SK-N-SH (cell line): ENCODE data around the gene MEGF6.

Source experiments
- EP300 ChIP-seq, 2 experiments: IDR thresholded peaks; 2 replicates each; pipeline versions ENCODE4 v1.4.0 to v1.6.1; 2012; ENCODE audit warnings: borderline replicate concordance in 1 of 2, low read depth in 1 of 2, low read length in 1 of 2
- EZH2phosphoT487 ChIP-seq: fragments of 200-600 bp; sonication (generic); IDR thresholded peaks from 2 replicates; pipeline ENCODE4 v1.6.1; 2017; ENCODE audit warnings: low read depth, mixed run types, mild to moderate bottlenecking, antibody characterized with exemption, moderate library complexity, borderline replicate concordance
- NFIC ChIP-seq: IDR thresholded peaks from 2 replicates; pipeline ENCODE4 v1.4.0; 2012; ENCODE audit warnings: borderline replicate concordance
- PBX3 ChIP-seq: IDR thresholded peaks from 2 replicates; pipeline ENCODE4; 2012
- POLR2AphosphoS5 ChIP-seq: IDR thresholded peaks from 2 replicates; pipeline ENCODE4 v1.6.1; 2012; ENCODE audit warnings: low read depth, low read length
- REST ChIP-seq: IDR thresholded peaks from 2 replicates; pipeline ENCODE4 v1.6.1; 2012; ENCODE audit warnings: mild to moderate bottlenecking, low read depth, low read length, moderate library complexity
- TAF1 ChIP-seq: IDR thresholded peaks from 2 replicates; pipeline ENCODE4 v1.6.1; 2012; ENCODE audit warnings: low read depth, mild to moderate bottlenecking, low read length, moderate library complexity, borderline replicate concordance
- TF ChIP-seq, protein P1 (sequence below): fragments of 200-600 bp; sonication (generic); IDR thresholded peaks from 2 replicates; pipeline ENCODE4 v1.6.1; 2017; ENCODE audit warnings: antibody characterized with exemption, mild to moderate bottlenecking, moderate library complexity

DNA sequence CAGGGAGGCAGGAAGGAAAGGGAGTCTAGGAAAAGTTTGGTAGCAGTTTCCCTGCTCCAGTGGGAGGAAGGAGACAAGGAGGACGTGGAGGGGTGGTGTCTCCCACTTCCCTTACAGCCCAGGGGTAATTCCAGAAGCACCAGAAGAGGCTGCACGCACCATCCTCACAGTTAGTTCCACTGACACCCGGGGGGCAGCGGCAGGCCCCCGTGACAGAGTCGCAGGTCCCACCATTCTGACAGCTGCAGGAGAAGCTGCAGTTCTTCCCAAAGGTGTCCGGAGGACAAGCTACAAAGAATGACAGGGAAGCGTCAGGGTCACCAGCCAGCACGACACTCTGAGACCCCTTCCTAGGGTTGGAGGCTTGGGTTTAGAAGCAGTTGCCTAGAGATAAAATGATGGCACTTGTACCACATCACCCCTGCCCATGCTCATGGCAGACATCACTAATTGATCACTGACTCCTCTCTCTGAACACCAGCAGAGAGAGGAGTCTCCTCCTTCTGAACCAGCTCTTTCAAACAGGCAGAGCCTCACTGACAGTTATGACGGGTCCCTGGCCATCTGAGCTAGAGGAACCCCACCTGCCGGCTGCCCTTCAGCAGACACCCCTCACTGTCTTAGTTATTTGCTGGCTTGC lies 103.6 kb downstream of the MEGF6 start:
- TF ChIP-seq, protein P1, sequence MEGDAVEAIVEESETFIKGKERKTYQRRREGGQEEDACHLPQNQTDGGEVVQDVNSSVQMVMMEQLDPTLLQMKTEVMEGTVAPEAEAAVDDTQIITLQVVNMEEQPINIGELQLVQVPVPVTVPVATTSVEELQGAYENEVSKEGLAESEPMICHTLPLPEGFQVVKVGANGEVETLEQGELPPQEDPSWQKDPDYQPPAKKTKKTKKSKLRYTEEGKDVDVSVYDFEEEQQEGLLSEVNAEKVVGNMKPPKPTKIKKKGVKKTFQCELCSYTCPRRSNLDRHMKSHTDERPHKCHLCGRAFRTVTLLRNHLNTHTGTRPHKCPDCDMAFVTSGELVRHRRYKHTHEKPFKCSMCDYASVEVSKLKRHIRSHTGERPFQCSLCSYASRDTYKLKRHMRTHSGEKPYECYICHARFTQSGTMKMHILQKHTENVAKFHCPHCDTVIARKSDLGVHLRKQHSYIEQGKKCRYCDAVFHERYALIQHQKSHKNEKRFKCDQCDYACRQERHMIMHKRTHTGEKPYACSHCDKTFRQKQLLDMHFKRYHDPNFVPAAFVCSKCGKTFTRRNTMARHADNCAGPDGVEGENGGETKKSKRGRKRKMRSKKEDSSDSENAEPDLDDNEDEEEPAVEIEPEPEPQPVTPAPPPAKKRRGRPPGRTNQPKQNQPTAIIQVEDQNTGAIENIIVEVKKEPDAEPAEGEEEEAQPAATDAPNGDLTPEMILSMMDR: no peak
- TF ChIP-seq POLR2AphosphoS5: no peak
- no peak for TF ChIP-seq EP300 (IDR thresholded peaks at IDR 0.05; ENCODE audit: borderline replicate concordance in 1 of 2, low read depth in 1 of 2, low read length in 1 of 2)
- TF ChIP-seq REST: no peak
- TF ChIP-seq EZH2phosphoT487: no peak
- no peak for TF ChIP-seq PBX3
- TF ChIP-seq NFIC: no peak
- TF ChIP-seq TAF1: no peak
